IMR-90 (cell line): ENCODE data around the gene NDUFA13. TPM values are rescaled to one million over a fixed set of nuclear protein-coding genes. Genes with fewer than 3 reads are reported as not detected.

ENCODE experiments used
- ATAC-seq: fragments of 200-7000 bp; cut with Tn5 transposase; 2 replicates; pipeline ENCODE4 v1.9.1; 2020; ENCODE audit warnings: low read depth, mild to moderate bottlenecking, moderate library complexity
- BruUV-seq: library from RNA; stranded (reverse); fragments of 400-500 nt; replicated peaks from 2 replicates; lab custom pipeline; 2021; lab: Mats Ljungman, UMichigan
- CTCF ChIA-PET: fragments of 300-600 bp; formaldehyde crosslinking; extraction: SDS; loops from one replicate; lab custom pipeline; 2021; ENCODE audit warnings: antibody characterized with exemption; lab: Yijun Ruan, JAX
- POLR2A ChIA-PET: fragments of 300-600 bp; sonication (Branson Sonifier 250); formaldehyde crosslinking; loops from one replicate; lab custom pipeline; 2022; ENCODE audit warnings: antibody characterized with exemption; ENCODE audit not compliant: unreplicated experiment; lab: Charles Lee
- DNase-seq: peaks from one replicate; pipeline ENCODE4 v3.0.0; 2013
- H2AFZ ChIP-seq: replicated peaks from 2 replicates; pipeline ENCODE3; 2013; ENCODE audit warnings: low read length, mild to moderate bottlenecking; ENCODE audit not compliant: poor library complexity
- H2AK5ac ChIP-seq: 2 replicates; pipeline ENCODE4 v1.6.1; 2013; ENCODE audit warnings: low read depth, low read length, inconsistent platforms
- H2AK9ac ChIP-seq: replicated peaks from 2 replicates; pipeline ENCODE3; 2013; ENCODE audit warnings: mild to moderate bottlenecking, low read depth, low read length, moderate library complexity; ENCODE audit not compliant: poor library complexity
- H2BK120ac ChIP-seq: 2 replicates; pipeline ENCODE4 v1.6.1; 2013; ENCODE audit warnings: low read depth, low read length, inconsistent platforms
- H2BK15ac ChIP-seq: 3 replicates; pipeline ENCODE4 v1.6.1; 2013; ENCODE audit warnings: low read depth, low read length, inconsistent platforms
- H2BK20ac ChIP-seq: 2 replicates; pipeline ENCODE4 v1.6.1; 2013; ENCODE audit warnings: low read depth, mild to moderate bottlenecking, inconsistent platforms, low read length, moderate library complexity
- H2BK5ac ChIP-seq: 2 replicates; pipeline ENCODE4 v1.6.1; 2013; ENCODE audit warnings: mild to moderate bottlenecking, low read depth, low read length, inconsistent platforms; ENCODE audit not compliant: poor library complexity, severe bottlenecking
- H3K14ac ChIP-seq: replicated peaks from 2 replicates; pipeline ENCODE4 v1.6.1; 2013; ENCODE audit warnings: low read depth, low read length, inconsistent platforms
- H3K18ac ChIP-seq: 2 replicates; pipeline ENCODE4 v1.6.1; 2013; ENCODE audit warnings: low read depth, low read length, control low read depth
- H3K23ac ChIP-seq: 2 replicates; pipeline ENCODE4 v1.6.1; 2013; ENCODE audit warnings: low read depth, low read length, inconsistent platforms
- H3K27ac ChIP-seq: 2 replicates; pipeline ENCODE4 v1.5.1; 2013; ENCODE audit warnings: mild to moderate bottlenecking, control low read depth, low read length; ENCODE audit not compliant: insufficient read depth
- H3K27me3 ChIP-seq: 2 replicates; pipeline ENCODE4 v1.6.1; 2013; ENCODE audit warnings: low read length; ENCODE audit not compliant: control insufficient read depth, insufficient read depth
- H3K36me3 ChIP-seq: 2 replicates; pipeline ENCODE4 v1.6.1; 2013; ENCODE audit warnings: low read length, mixed read lengths; ENCODE audit not compliant: control insufficient read depth, insufficient read depth
- H3K4ac ChIP-seq: 2 replicates; pipeline ENCODE4 v1.6.1; 2013; ENCODE audit warnings: low read depth, low read length, inconsistent platforms
- H3K4me1 ChIP-seq: 2 replicates; pipeline ENCODE4 v1.6.1; 2013; ENCODE audit warnings: low read length, mixed read lengths; ENCODE audit not compliant: control insufficient read depth, insufficient read depth
- H3K4me2 ChIP-seq: 2 replicates; pipeline ENCODE4 v1.6.1; 2013; ENCODE audit warnings: low read depth, mild to moderate bottlenecking, control low read depth, low read length, moderate library complexity
- H3K4me3 ChIP-seq: 2 replicates; pipeline ENCODE4 v1.5.1; 2013; ENCODE audit warnings: low read depth, mild to moderate bottlenecking, control low read depth, low read length, moderate library complexity; ENCODE audit not compliant: insufficient read depth
- H3K56ac ChIP-seq: 2 replicates; pipeline ENCODE4 v1.6.1; 2013; ENCODE audit warnings: low read length, inconsistent platforms; ENCODE audit not compliant: insufficient read depth; ENCODE audit errors: extremely low read depth
- H3K79me1 ChIP-seq, 2 experiments: 2 replicates each; pipeline ENCODE4 v1.6.1; 2013; ENCODE audit warnings: low read length in 2 of 2, inconsistent platforms in 1 of 2, low read depth in 1 of 2
- H3K9ac ChIP-seq: 2 replicates; pipeline ENCODE4 v1.6.1; 2013; ENCODE audit warnings: low read depth, low read length, control low read depth
- H3K9me1 ChIP-seq: 2 replicates; pipeline ENCODE4 v1.6.1; 2013; ENCODE audit warnings: low read length, inconsistent platforms; ENCODE audit not compliant: insufficient read depth
- H3K9me3 ChIP-seq: 2 replicates; pipeline ENCODE4 v1.6.1; 2013; ENCODE audit warnings: low read length; ENCODE audit not compliant: control insufficient read depth, insufficient read depth
- H4K20me1 ChIP-seq: 2 replicates; pipeline ENCODE4 v1.6.1; 2013; ENCODE audit warnings: low read length, inconsistent platforms; ENCODE audit not compliant: insufficient read depth
- H4K5ac ChIP-seq: 2 replicates; pipeline ENCODE4 v1.6.1; 2013; ENCODE audit warnings: mild to moderate bottlenecking, low read depth, low read length, control low read depth
- H4K8ac ChIP-seq, 2 experiments: 2 replicates each; pipeline ENCODE4 v1.6.1; 2013; ENCODE audit warnings: low read depth in 2 of 2, low read length in 2 of 2, control low read depth in 1 of 2, inconsistent platforms in 1 of 2
- H4K91ac ChIP-seq: 2 replicates; pipeline ENCODE4 v1.6.1; 2013; ENCODE audit warnings: low read depth, low read length, inconsistent platforms; ENCODE audit not compliant: insufficient read depth
- CHD1 ChIP-seq: IDR thresholded peaks from 2 replicates; pipeline ENCODE4 v1.6.1; 2012; ENCODE audit warnings: low read depth, low read length, improper control_type of control experiment
- CTCF ChIP-seq: conservative IDR thresholded peaks from 2 replicates; pipeline ENCODE4 v1.5.1; 2012; ENCODE audit warnings: mild to moderate bottlenecking, low read depth, low read length, improper control_type of control experiment
- ELK1 ChIP-seq: fragments of 150-350 bp; IDR thresholded peaks from 2 replicates; pipeline ENCODE4 v1.6.1; 2016; ENCODE audit warnings: low read depth, mild to moderate bottlenecking, low read length, moderate library complexity, borderline replicate concordance
- FOS ChIP-seq: fragments of 150-350 bp; IDR thresholded peaks from 2 replicates; pipeline ENCODE4 v1.6.1; 2016; ENCODE audit warnings: low read depth, low read length
- MAFK ChIP-seq: IDR thresholded peaks from 2 replicates; pipeline ENCODE4 v1.6.1; 2012; ENCODE audit warnings: low read depth, low read length, improper control_type of control experiment
- MAZ ChIP-seq: IDR thresholded peaks from 2 replicates; pipeline ENCODE4 v1.6.1; 2012; ENCODE audit warnings: low read depth, mild to moderate bottlenecking, low read length, improper control_type of control experiment, moderate library complexity, borderline replicate concordance
- MXI1 ChIP-seq: IDR thresholded peaks from 2 replicates; pipeline ENCODE4 v1.6.1; 2012; ENCODE audit warnings: low read depth, mild to moderate bottlenecking, low read length, moderate library complexity, borderline replicate concordance
- NFE2L2 ChIP-seq: fragments of 150-350 bp; IDR thresholded peaks from 2 replicates; pipeline ENCODE4 v1.6.1; 2016; ENCODE audit warnings: low read depth, mild to moderate bottlenecking, low read length
- RAD21 ChIP-seq: IDR thresholded peaks from 2 replicates; pipeline ENCODE4 v1.6.1; 2012; ENCODE audit warnings: low read length, improper control_type of control experiment
- RCOR1 ChIP-seq: IDR thresholded peaks from 2 replicates; pipeline ENCODE4 v1.6.1; 2012; ENCODE audit warnings: mild to moderate bottlenecking, low read length, improper control_type of control experiment; ENCODE audit not compliant: insufficient replicate concordance
- SMC3 ChIP-seq: fragments of 150-350 bp; IDR thresholded peaks from 2 replicates; pipeline ENCODE4 v1.6.1; 2016; ENCODE audit warnings: low read depth, mild to moderate bottlenecking, antibody characterized with exemption, low read length, moderate library complexity
- WGBS, 2 experiments: methylation state at CpG; one replicate each; pipeline versions ENCODE4 v1.1.5 to v1.1.7; 2013; ENCODE audit warnings: missing lambda C conversion rate in 2 of 2; ENCODE audit not compliant: insufficient read length in 1 of 2; ENCODE audit errors: extremely low coverage in 2 of 2; 5-methylcytosine and 5-hydroxymethylcytosine counted together
- dilution Hi-C: fragments of 300-500 bp; cut with HindIII; formaldehyde crosslinking; loops from one replicate; pipeline ENCODE4 v1.14.3; 2018; ENCODE audit warnings: low sequenced_read_pairs; ENCODE audit not compliant: unreplicated experiment
- in situ Hi-C: fragments of 300-500 bp; cut with MboI; formaldehyde crosslinking; loops from 3 replicates; pipeline ENCODE4 v1.14.3; 2019; ENCODE audit warnings: low sequenced_read_pairs, inconsistent platforms, mixed read lengths
- intact Hi-C: fragments of 100-400 bp; cut with micrococcal nuclease; formaldehyde crosslinking; loops from 2 replicates; pipeline ENCODE4 v1.10.0; 2022
- polyA plus RNA-seq, 3 experiments: library from polyadenylated mRNA; depleted of rRNA; stranded (reverse); fragments of >200 nt; gene quantifications; 2 replicates each; pipeline ENCODE4 v1.2.3, GENCODE V29; 2012; ENCODE audit warnings: low replicate concordance in 1 of 3
- total RNA-seq: library from RNA; depleted of rRNA; stranded (reverse); fragments of >200 nt; gene quantifications from 2 replicates; pipeline ENCODE4 v1.2.3, GENCODE V29; 2012

NDUFA13 gene
- total and polyA plus RNA-seq, 2 of the 4 experiments (the other 2 are of a cell fraction): 30.6 to 667 TPM

DNA sequence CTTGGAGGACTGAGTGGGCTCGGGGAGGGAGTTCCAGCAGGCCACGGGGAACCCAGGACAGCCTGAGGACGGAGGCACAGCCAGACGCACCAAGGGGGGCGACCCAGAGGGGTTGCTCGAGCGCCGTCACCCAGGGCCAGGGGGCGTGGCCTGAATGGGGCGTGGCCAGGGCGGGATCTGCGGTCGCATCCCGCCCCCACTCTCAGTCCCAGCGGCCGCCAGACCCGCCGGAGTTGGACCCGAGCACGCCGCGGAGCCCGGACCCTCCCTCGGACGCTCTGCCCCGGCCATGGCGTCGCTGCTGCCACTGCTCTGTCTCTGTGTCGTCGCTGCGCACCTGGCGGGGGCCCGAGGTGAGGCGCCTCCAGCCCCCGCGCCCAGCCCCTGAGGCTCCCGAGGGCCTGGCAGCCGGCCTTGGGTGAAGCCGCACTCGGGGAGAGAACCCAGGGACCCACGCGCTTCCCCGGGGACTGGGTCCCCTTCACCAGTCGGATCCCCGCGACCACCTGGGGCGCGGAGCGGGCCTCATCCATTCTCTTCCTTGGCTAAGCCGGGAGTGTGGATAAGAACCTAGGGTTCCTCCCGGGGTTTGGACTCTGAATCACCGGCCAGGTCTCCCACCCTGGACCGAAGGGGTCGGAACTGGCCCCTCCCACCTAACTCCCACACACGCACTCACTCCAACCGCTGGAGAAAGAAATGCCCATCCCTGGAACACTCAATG, 22.2 kb downstream of the NDUFA13 start, which contains the start of gene CILP2 (continued):
- TF ChIP-seq MAZ: no peak; the same call in 1 of the 2 replicates

DNA sequence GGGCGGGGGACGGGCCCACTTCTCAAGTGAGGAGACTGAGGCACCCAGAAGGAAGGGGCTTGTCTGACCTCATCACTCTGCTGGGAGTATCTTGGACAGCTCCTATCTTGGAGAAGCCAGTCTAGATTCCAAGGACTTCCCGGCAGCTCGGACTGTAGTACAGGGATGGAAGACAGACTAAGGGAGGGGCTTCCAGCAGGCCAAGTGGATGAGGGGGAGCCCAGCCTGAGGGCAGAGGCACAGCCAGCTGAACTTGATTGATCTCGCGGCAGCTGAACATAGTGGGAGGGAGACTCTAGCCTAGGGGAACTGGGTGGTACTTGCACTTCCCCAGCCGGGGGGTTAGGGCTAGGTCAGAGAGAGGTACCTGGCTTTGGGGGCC, 22.8 kb downstream of the NDUFA13 start:
- WGBS, 2 experiments: 57% methylated on average over 2 of the region's 7 CpGs; no CpG with 5 or more reads in 1 of the 2 experiments
- H2BK15ac ChIP-seq: no peak overlapping the region
- no peaks in the 10 kb centered on the region for H3K79me1 ChIP-seq
- H3K27me3 ChIP-seq: peaks cover 25% of the 10 kb centered on the region
- no peak overlapping the region for H3K18ac ChIP-seq
- ChIA-PET POLR2A (interaction anchor here (0.7 kb wide), 1 partner anchor 19 kb away, joined by 11 read pairs; no protein-coding TSS in a partner anchor), CTCF (interaction anchor here (1.1 kb wide), 1 partner anchor 16 kb away, joined by 3 read pairs; no protein-coding TSS in a partner anchor)
- H4K8ac ChIP-seq: no peak overlapping the region
- peak overlapping the region; percentile 55 for H2AK9ac ChIP-seq
- H3K36me3 ChIP-seq: no peaks in the 10 kb centered on the region
- no peak overlapping the region for H3K27ac ChIP-seq
- dilution Hi-C loops (no loop called here), intact Hi-C loops (no loop called here), in situ Hi-C loops (loop anchor here (5.0 to 25.0 kb wide), 2 partner anchors 104 to 424 kb away; partner anchors contain the start of gene GMIP)
- H2AFZ ChIP-seq: no peak overlapping the region
- H3K4me2 ChIP-seq: peak overlapping the region; percentile 33; the same call in 1 of the 2 replicates
- BruUV-seq: no TSS peak
- no peaks in the 10 kb centered on the region; the same call in 1 of the 2 replicates for H4K20me1 ChIP-seq
- H3K9me3 ChIP-seq: no peaks in the 10 kb centered on the region; the same call in 1 of the 2 replicates
- ATAC-seq (no peak), DNase-seq (no peak)
- H3K4ac ChIP-seq: no peak overlapping the region
- H4K91ac ChIP-seq: no peak overlapping the region
- H2BK120ac ChIP-seq: no peak overlapping the region
- H3K56ac ChIP-seq: no peak overlapping the region
- H3K4me3 ChIP-seq: no peak overlapping the region
- no peaks in the 10 kb centered on the region; the same call in 1 of the 2 replicates for H3K4me1 ChIP-seq
- no peak overlapping the region for H2BK5ac ChIP-seq
- H3K14ac ChIP-seq: no peak overlapping the region
- no peaks in the 10 kb centered on the region for H3K9me1 ChIP-seq
- H2AK5ac ChIP-seq: no peak overlapping the region
- no peak overlapping the region for H3K23ac ChIP-seq
- no peak overlapping the region for H4K5ac ChIP-seq
- H3K9ac ChIP-seq: no peak overlapping the region
- H2BK20ac ChIP-seq: no peak overlapping the region
- no peak for TF ChIP-seq FOS
- no peak for TF ChIP-seq NFE2L2
- TF ChIP-seq CTCF: no peak
- TF ChIP-seq MXI1: no peak
- no peak for TF ChIP-seq RAD21
- TF ChIP-seq SMC3: no peak
- no peak for TF ChIP-seq RCOR1
- no peak for TF ChIP-seq MAFK
- no peak for TF ChIP-seq CHD1
- no peak for TF ChIP-seq MAZ
- TF ChIP-seq ELK1: no peak
